K562 (cell line): ENCODE measurements around the gene RABGAP1. TPM values are rescaled to one million over a fixed set of nuclear protein-coding genes. Genes with fewer than 3 reads are reported as not detected.

Source experiments
- ATAC-seq: fragments of 200-7000 bp; cut with Tn5 transposase; 3 replicates; pipeline ENCODE4 v1.9.1; 2020; ENCODE audit warnings: moderate library complexity
- BruUV-seq: library from RNA; stranded (reverse); fragments of 400-500 nt; replicated peaks from 2 replicates; lab custom pipeline; 2021; lab: Mats Ljungman, UMichigan
- CTCF ChIA-PET: fragments of 300-600 bp; formaldehyde crosslinking; extraction: SDS; loops from one replicate; lab custom pipeline; 2021; ENCODE audit warnings: low intra/inter-chr PET ratio; lab: Yijun Ruan, JAX
- POLR2A ChIA-PET: fragments of 300-600, 350-650 bp; sonication (Branson Sonifier 250); formaldehyde crosslinking; extraction: SDS; loops from one replicate; lab custom pipeline; 2021; ENCODE audit warnings: antibody characterized with exemption, inconsistent platforms; lab: Yijun Ruan, JAX
- DNase-seq, 4 experiments: peaks; one replicate each; pipeline versions ENCODE4 v3.0.0 to v3.0.0-alpha.2; 2011 to 2018; ENCODE audit warnings: low spot score in 3 of 4, mixed read lengths in 3 of 4; ENCODE audit errors: extremely low read depth in 1 of 4
- FAIRE-seq: peaks from 2 replicates; lab custom pipeline; 2011; peaks lifted over from hg19 to GRCh38; lab: Jason Lieb, UNC
- H2AFZ ChIP-seq: 2 replicates; pipeline ENCODE4 v1.6.0; 2011; ENCODE audit warnings: low read depth, low read length, control low read depth, inconsistent platforms
- H3K27ac ChIP-seq: fragments of 200-600 bp; 3 replicates; pipeline ENCODE4 v1.8.0; 2011; ENCODE audit warnings: low read depth, mild to moderate bottlenecking, control low read depth, inconsistent platforms, low read length, moderate library complexity, mixed read lengths; ENCODE audit errors: extremely low read depth
- H3K27me3 ChIP-seq, 2 experiments: fragments of 300-600 bp in 1 of 2; 2 replicates in 1 of 2; 3 replicates in 1 of 2; pipeline versions ENCODE4 v1.6.0 to v1.8.0; 2011; ENCODE audit warnings: inconsistent platforms in 2 of 2, low read length in 2 of 2, mild to moderate bottlenecking in 1 of 2, mixed read lengths in 1 of 2, moderate library complexity in 1 of 2; ENCODE audit not compliant: control insufficient read depth in 2 of 2, insufficient read depth in 2 of 2
- H3K36me3 ChIP-seq: fragments of 300-600 bp; 3 replicates; pipeline ENCODE4 v1.8.0; 2011; ENCODE audit warnings: mild to moderate bottlenecking, low read length, inconsistent platforms; ENCODE audit not compliant: control insufficient read depth, insufficient read depth
- H3K4me1 ChIP-seq, 2 experiments: fragments of 200-600 bp in 1 of 2; replicated peaks in 1 of 2; 2 replicates in 1 of 2; 3 replicates in 1 of 2; pipeline versions ENCODE4 v1.5.1 to v1.8.0; 2011; ENCODE audit warnings: inconsistent platforms in 2 of 2, low read length in 2 of 2, mild to moderate bottlenecking in 1 of 2, mixed read lengths in 1 of 2, moderate library complexity in 1 of 2; ENCODE audit not compliant: control insufficient read depth in 2 of 2, insufficient read depth in 2 of 2
- H3K4me2 ChIP-seq: 2 replicates; pipeline ENCODE4 v1.6.1; 2011; ENCODE audit warnings: low read length, control low read depth, inconsistent platforms, mixed read lengths; ENCODE audit not compliant: insufficient read depth
- H3K4me3 ChIP-seq: fragments of 200-600 bp; sonication (generic), shearing (Covaris generic); 2 replicates; pipeline ENCODE4 v1.5.1; 2016; ENCODE audit warnings: control low read depth, inconsistent platforms
- H3K79me2 ChIP-seq: fragments of 200-600 bp; 3 replicates; pipeline ENCODE4 v1.8.0; 2011; ENCODE audit warnings: low read length, inconsistent platforms; ENCODE audit not compliant: control insufficient read depth, insufficient read depth
- H3K9ac ChIP-seq, 2 experiments: 2 replicates each; pipeline versions ENCODE4 v1.6.0 to v1.6.1; 2011; ENCODE audit warnings: low read depth in 2 of 2, low read length in 2 of 2, control low read depth in 1 of 2, inconsistent platforms in 1 of 2, mild to moderate bottlenecking in 1 of 2, mixed read lengths in 1 of 2; ENCODE audit not compliant: insufficient read depth in 1 of 2
- H3K9me1 ChIP-seq: one replicate; pipeline ENCODE4 v1.6.0; 2011; ENCODE audit warnings: inconsistent platforms, mild to moderate bottlenecking, low read length, moderate library complexity; ENCODE audit not compliant: control insufficient read depth, insufficient read depth
- H3K9me3 ChIP-seq: replicated peaks from 2 replicates; pipeline ENCODE4 v1.5.1; 2011; ENCODE audit warnings: low read depth, low read length, inconsistent platforms; ENCODE audit not compliant: control insufficient read depth, insufficient read depth
- H4K20me1 ChIP-seq: replicated peaks from 2 replicates; pipeline ENCODE4 v1.6.1; 2011; ENCODE audit warnings: low read length, inconsistent platforms, mixed read lengths; ENCODE audit not compliant: control insufficient read depth, insufficient read depth
- PBX2 ChIP-seq, 2 experiments: IDR thresholded peaks in 1 of 2; conservative IDR thresholded peaks in 1 of 2; 2 replicates each; pipeline ENCODE4 v1.6.1; 2016; ENCODE audit warnings: low read depth in 2 of 2, mild to moderate bottlenecking in 1 of 2, missing compliant biosample characterization in 1 of 2, missing genetic modification characterization in 1 of 2, moderate library complexity in 1 of 2
- ZBTB49 ChIP-seq: sonication (generic); formaldehyde crosslinking; IDR thresholded peaks from 2 replicates; pipeline ENCODE4 v1.8.0; 2022; ENCODE audit warnings: missing genetic modification reagents, mild to moderate bottlenecking, borderline replicate concordance
- WGBS: fragments of 100-300 bp; shearing (Covaris generic); methylation state at CpG from one replicate; pipeline ENCODE4 v1.1.6; 2016; ENCODE audit warnings: low coverage, mixed read lengths; ENCODE audit not compliant: insufficient coverage; ENCODE audit errors: missing lambda C conversion rate; 5-methylcytosine and 5-hydroxymethylcytosine counted together
- in situ Hi-C: fragments of 300-500 bp; cut with MboI; formaldehyde crosslinking; loops from 4 replicates; pipeline ENCODE4 v1.15.0; 2018; ENCODE audit warnings: inconsistent platforms, mixed read lengths
- intact Hi-C: fragments of 100-400 bp; cut with micrococcal nuclease; formaldehyde crosslinking; loops from 2 replicates; pipeline ENCODE4 v1.14.2; 2022
- polyA plus RNA-seq, 8 experiments: library from polyadenylated mRNA; depleted of rRNA in 4 of 8; stranded (reverse) in 5 of 8; unstranded in 3 of 8; fragments of >200 nt; fragmentation: Nextera tagmentation in 2 of 8; fragmentation: Illumina TruSeq in 1 of 8; extraction: Ambion mirVana in 2 of 8; extraction: Trizol in 1 of 8; gene quantifications; 2 replicates each; pipeline versions ENCODE4 v1.2.1 to v1.2.3, GENCODE V29; 2011 to 2014; ENCODE audit warnings: inconsistent platforms in 1 of 8, missing spikeins in 1 of 8
- total RNA-seq, 7 experiments: library from RNA; depleted of rRNA in 6 of 7; stranded (reverse); fragments of >200 nt in 6 of 7; fragmentation: Illumina TruSeq in 2 of 7; extraction: Trizol in 2 of 7; gene quantifications; 2 replicates each; pipeline versions ENCODE4 v1.2.1 to v1.2.3, GENCODE V29; 2011 to 2021; ENCODE audit warnings: low replicate concordance in 1 of 7

The RABGAP1 gene
- total and polyA plus RNA-seq, 9 of the 15 experiments (the other 6 are each of a cell fraction or from before 2014, with no cell fraction given): 1.5 to 22.7 (median 13.1) TPM

DNA sequence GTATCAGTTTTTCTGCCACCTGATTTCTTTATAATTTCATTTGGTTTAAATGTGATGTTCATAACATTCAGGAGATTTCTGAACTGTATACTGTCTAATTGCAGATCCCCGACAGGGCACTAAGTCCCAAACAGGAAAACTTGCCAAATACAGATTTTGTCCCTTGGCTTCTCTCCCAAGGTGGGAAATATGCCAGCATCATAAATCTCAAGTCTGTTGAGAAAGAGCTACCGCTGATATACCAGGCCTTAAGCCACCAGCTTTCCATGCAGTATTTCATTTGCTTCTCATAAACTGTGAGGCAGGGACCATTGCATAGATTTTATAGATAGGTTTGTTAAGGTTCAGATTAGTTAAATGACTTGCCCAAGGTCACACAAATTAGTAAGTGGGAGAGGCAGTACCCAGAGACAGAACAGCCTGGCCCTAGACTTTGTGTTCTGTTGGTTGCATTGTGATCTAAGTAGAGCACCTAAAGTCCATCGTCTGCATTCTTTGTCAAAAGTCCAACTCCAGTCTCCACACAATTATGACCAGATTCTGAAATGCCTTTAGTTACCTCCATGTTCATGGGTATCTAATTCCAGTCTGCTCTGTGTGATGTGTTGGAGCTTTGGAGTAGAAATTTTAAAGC, 108.9 kb downstream of the RABGAP1 start:
- ChIA-PET POLR2A (interaction anchor here (1.0 to 2.1 kb wide), 3 partner anchors 10 to 47 kb away, joined by 3 to 7 read pairs (median 4); no protein-coding TSS in a partner anchor), CTCF (no interaction called here)
- H3K27ac ChIP-seq: no peak overlapping the region
- no peak overlapping the region for H3K4me3 ChIP-seq
- H4K20me1 ChIP-seq: no peaks in the 10 kb centered on the region
- no TSS peak for BruUV-seq
- in situ Hi-C loops (no loop called here), intact Hi-C loops (no loop called here)
- no peaks in the 10 kb centered on the region for H3K4me1 ChIP-seq
- 60% methylated on average over 3 of the region's 3 CpGs for WGBS
- no peak overlapping the region for H2AFZ ChIP-seq
- TF ChIP-seq PBX2 (CRISPR knock-in tag; IDR thresholded peaks at IDR 0.05; ENCODE audit: low read depth): no peak
- peak; percentile 57; the same call in 1 of the 2 replicates for TF ChIP-seq PBX2 (tag; conservative IDR thresholded peaks at IDR 0.05; ENCODE audit: low read depth)
- TF ChIP-seq ZBTB49 (CRISPR knock-in tag): no peak
- no peak overlapping the region for H3K9ac ChIP-seq
- ATAC-seq: no peak
- H3K79me2 ChIP-seq: no peaks in the 10 kb centered on the region
- H3K9me3 ChIP-seq: no peaks in the 10 kb centered on the region
- no peak for FAIRE-seq
- DNase-seq: no peak
- no peaks in the 10 kb centered on the region for H3K36me3 ChIP-seq
- no peaks in the 10 kb centered on the region for H3K27me3 ChIP-seq
- H3K4me2 ChIP-seq: no peak overlapping the region
- no peaks in the 10 kb centered on the region for H3K9me1 ChIP-seq
